ENCODE measurements around the gene DOCK2. TPM values are rescaled to one million over a fixed set of nuclear protein-coding genes. Genes with fewer than 3 reads are reported as not detected.

The DOCK2 gene
- total RNA-seq, 4 donors from 2014 or later = 0.32 to 5.3 (median 2.7) TPM

DNA sequence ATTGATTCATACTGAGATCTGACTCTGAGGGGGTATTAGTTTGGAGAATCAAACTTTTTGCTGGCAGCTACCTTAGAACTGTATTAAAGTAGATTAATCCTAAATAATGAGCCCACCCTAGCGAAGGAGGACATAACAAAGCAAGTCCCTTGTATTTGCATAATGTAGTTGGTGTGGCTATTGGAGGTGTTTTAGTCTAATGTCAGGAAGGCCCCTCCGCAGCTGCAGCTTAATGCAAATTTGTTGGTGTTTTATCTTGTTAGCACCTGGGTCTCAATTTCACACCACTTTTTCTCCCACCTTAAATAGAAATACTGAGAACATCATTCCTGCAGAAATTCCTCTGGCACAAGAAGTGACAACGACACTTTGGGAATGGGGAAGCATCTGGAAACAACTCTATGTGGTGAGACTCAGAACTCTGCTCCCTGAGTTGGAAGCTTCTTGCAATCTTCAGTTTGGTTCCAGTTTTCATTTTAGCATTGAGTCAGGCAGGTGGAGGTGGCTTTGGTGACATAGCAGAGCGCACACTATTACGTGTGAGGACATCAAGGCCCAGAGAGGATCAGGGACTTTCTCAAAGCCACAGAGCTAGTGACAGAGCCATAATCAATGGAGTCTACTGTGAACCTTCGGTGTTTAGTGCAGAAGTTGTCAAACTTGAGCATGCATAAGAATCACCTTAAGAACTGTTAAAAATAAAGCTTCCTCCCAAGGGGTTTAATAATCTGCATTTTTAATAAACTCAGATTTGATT, 33.9 kb downstream of the DOCK2 start:
- intact Hi-C loops (cut with DNase I; ENCODE audit: low total_unique reads) (no loop called here), in situ Hi-C loops (cut with MboI; ENCODE audit: low sequenced_read_pairs in 4 of 4) (no loop called here)
- DNase-seq = no peak
- Histone ChIP-seq H3K4me3 (no peak overlapping the region), H3K36me3 (no peaks in the 10 kb centered on the region), H3K27ac (no peak overlapping the region), H3K4me1 (no peaks in the 10 kb centered on the region), H3K27me3 (no peaks in the 10 kb centered on the region), H3K9me3 (no peaks in the 10 kb centered on the region)
- TF ChIP-seq, protein P1, sequence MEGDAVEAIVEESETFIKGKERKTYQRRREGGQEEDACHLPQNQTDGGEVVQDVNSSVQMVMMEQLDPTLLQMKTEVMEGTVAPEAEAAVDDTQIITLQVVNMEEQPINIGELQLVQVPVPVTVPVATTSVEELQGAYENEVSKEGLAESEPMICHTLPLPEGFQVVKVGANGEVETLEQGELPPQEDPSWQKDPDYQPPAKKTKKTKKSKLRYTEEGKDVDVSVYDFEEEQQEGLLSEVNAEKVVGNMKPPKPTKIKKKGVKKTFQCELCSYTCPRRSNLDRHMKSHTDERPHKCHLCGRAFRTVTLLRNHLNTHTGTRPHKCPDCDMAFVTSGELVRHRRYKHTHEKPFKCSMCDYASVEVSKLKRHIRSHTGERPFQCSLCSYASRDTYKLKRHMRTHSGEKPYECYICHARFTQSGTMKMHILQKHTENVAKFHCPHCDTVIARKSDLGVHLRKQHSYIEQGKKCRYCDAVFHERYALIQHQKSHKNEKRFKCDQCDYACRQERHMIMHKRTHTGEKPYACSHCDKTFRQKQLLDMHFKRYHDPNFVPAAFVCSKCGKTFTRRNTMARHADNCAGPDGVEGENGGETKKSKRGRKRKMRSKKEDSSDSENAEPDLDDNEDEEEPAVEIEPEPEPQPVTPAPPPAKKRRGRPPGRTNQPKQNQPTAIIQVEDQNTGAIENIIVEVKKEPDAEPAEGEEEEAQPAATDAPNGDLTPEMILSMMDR (IDR thresholded peaks at IDR 0.05 in 4 of 5, conservative IDR thresholded peaks at IDR 0.05 in 1 of 5) = no peak
- TF ChIP-seq POLR2A (IDR thresholded peaks at IDR 0.05) = no peak
- no peak for ATAC-seq

DNA sequence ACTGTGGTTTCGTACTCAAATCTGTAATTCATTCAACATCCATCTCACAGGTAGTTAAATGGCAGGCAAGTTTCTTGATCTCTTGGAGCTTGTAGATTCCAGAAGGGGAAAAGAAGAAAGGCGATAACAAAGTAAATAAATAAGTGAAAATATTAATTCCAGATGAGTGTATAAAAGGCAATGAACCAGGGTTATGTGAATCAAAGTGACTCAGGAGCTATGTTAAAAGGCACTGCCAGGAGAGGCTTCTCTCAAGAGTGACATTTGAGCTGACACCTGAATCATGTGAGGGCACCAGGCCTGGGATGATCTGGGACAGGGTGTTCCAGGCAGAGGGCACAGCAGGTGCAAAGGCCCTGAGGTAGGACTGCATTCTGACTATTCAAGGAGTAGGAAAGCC, 45.0 kb downstream of the DOCK2 start:
- no peak for DNase-seq
- intact Hi-C loops (cut with DNase I; ENCODE audit: low total_unique reads) = no loop called here
- Histone ChIP-seq H3K27me3 (no peaks in the 10 kb centered on the region), H3K36me3 (no peaks in the 10 kb centered on the region), H3K9me3 (no peaks in the 10 kb centered on the region), H3K27ac (no peak overlapping the region), H3K4me3 (no peak overlapping the region), H3K4me1 (no peaks in the 10 kb centered on the region)
- TF ChIP-seq, protein P1 (IDR thresholded peaks at IDR 0.05 in 4 of 5, conservative IDR thresholded peaks at IDR 0.05 in 1 of 5) = no peak
- no peak for TF ChIP-seq POLR2A (IDR thresholded peaks at IDR 0.05)
- no peak for ATAC-seq
- in situ Hi-C loops (cut with MboI; ENCODE audit: low sequenced_read_pairs in 4 of 4) = no loop called here

DNA sequence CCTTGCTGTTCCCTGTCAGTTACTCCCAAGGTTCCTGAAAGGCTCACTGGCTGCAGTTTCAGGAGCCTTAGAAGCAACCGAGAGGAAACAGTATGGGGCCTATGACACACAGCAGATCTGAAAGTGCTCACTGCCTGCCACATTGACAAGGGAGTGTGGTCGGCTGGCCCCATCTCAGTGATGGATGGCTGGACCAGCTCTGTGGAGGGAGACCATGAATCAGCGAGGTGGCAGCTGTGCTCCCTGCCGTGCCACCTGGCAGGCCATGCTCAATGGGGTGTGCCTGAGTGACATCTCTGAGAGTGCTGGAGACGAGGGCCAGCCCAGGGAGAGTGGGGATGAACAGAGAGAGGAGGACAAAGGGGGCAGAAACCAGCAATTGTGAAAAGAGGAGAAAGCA, 49.1 kb downstream of the DOCK2 start:
- intact Hi-C loops (cut with DNase I; ENCODE audit: low total_unique reads) = no loop called here
- DNase-seq (no peak), ATAC-seq (no peak)
- H3K4me1 ChIP-seq = no peaks in the 10 kb centered on the region
- in situ Hi-C loops (cut with MboI; ENCODE audit: low sequenced_read_pairs in 4 of 4) = no loop called here
- no peak overlapping the region for H3K27ac ChIP-seq
- no peaks in the 10 kb centered on the region for H3K9me3 ChIP-seq
- no peaks in the 10 kb centered on the region for H3K27me3 ChIP-seq
- H3K4me3 ChIP-seq = no peak overlapping the region
- no peak for TF ChIP-seq POLR2A (IDR thresholded peaks at IDR 0.05)
- no peaks in the 10 kb centered on the region for H3K36me3 ChIP-seq

DNA sequence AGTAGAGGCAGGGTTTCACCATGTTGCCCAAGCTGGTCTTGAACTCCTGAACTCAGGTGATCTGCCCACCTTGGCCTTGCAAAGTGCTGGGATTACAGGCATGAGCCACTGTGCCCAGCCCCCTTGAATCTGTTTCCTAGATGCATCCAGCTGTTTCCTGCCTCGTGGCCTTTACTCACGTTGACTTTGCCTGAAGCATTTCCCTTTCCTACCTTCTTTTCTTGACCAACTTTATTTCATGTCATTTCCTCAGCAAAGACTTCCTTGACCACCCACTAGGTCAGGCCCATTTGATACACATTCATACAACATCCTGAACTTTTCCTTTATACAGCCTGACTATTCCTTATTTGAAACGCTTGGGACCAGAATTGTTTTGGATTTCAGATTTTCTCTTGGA, 51.0 kb downstream of the DOCK2 start:
- H3K27ac ChIP-seq = no peak overlapping the region
- in situ Hi-C loops (cut with MboI; ENCODE audit: low sequenced_read_pairs in 4 of 4) (no loop called here), intact Hi-C loops (cut with DNase I; ENCODE audit: low total_unique reads) (no loop called here)
- no peaks in the 10 kb centered on the region for H3K36me3 ChIP-seq
- no peak for TF ChIP-seq POLR2A (IDR thresholded peaks at IDR 0.05)
- TF ChIP-seq, protein P1 (IDR thresholded peaks at IDR 0.05 in 4 of 5, conservative IDR thresholded peaks at IDR 0.05 in 1 of 5) = no peak
- no peaks in the 10 kb centered on the region for H3K9me3 ChIP-seq
- no peak overlapping the region for H3K4me3 ChIP-seq
- DNase-seq (no peak), ATAC-seq (no peak)
- no peaks in the 10 kb centered on the region for H3K4me1 ChIP-seq
- no peaks in the 10 kb centered on the region for H3K27me3 ChIP-seq

DNA sequence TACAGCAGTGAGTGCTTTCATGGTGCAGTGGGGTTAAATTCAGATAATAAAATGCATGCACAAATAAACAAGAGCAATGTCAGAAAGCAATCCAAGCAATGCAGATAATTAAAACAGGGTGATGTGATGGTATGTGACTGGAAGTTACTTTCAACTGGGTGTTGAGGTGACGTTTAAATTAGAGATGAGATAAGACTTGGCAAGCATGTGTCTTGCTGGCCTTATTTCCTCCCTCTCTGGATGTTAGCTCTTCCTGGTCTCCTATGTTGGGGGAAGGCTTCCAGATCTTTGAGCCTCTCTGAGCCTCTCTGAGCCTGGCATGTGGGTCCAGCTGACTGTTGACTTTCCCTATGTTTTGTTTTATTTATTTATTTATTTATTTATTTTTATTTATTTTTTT, 54.4 kb downstream of the DOCK2 start:
- ATAC-seq (no peak), DNase-seq (no peak)
- Histone ChIP-seq H3K27ac (no peak overlapping the region), H3K9me3 (no peaks in the 10 kb centered on the region), H3K4me1 (no peaks in the 10 kb centered on the region), H3K36me3 (no peaks in the 10 kb centered on the region), H3K4me3 (no peak overlapping the region), H3K27me3 (no peaks in the 10 kb centered on the region)
- no peak for TF ChIP-seq POLR2A (IDR thresholded peaks at IDR 0.05)
- TF ChIP-seq, protein P1 (IDR thresholded peaks at IDR 0.05 in 4 of 5, conservative IDR thresholded peaks at IDR 0.05 in 1 of 5) = no peak
- intact Hi-C loops (cut with DNase I; ENCODE audit: low total_unique reads) (no loop called here), in situ Hi-C loops (cut with MboI; ENCODE audit: low sequenced_read_pairs in 4 of 4) (no loop called here)
